Endodermal cell (in vitro differentiated cells): ENCODE measurements around the gene WBP4. TPM values are rescaled to one million over a fixed set of nuclear protein-coding genes. Genes with fewer than 3 reads are reported as not detected.

Experiments
- DNase-seq: peaks from one replicate; pipeline ENCODE4 v3.0.0-alpha.2; 2017
- H3K27ac ChIP-seq: 2 replicates; pipeline ENCODE4 v1.5.1; 2013; ENCODE audit warnings: mild to moderate bottlenecking, low read depth, low read length, moderate library complexity
- H3K27me3 ChIP-seq: 2 replicates; pipeline ENCODE4 v1.6.1; 2013; ENCODE audit warnings: mild to moderate bottlenecking, low read length, moderate library complexity; ENCODE audit not compliant: insufficient read depth, control insufficient read depth, poor library complexity, severe bottlenecking
- H3K36me3 ChIP-seq: 2 replicates; pipeline ENCODE4 v1.7.0; 2013; ENCODE audit warnings: mild to moderate bottlenecking, low read length, moderate library complexity; ENCODE audit not compliant: control insufficient read depth, insufficient read depth
- H3K4me1 ChIP-seq: one replicate; pipeline ENCODE4 v1.7.0; 2013; ENCODE audit warnings: low read length; ENCODE audit not compliant: control insufficient read depth, insufficient read depth
- H3K4me3 ChIP-seq: 2 replicates; pipeline ENCODE4 v1.5.1; 2013; ENCODE audit warnings: mild to moderate bottlenecking, low read length, moderate library complexity
- H3K9ac ChIP-seq: 2 replicates; pipeline ENCODE4 v1.6.1; 2013; ENCODE audit warnings: mild to moderate bottlenecking, low read length, moderate library complexity; ENCODE audit not compliant: poor library complexity, severe bottlenecking; ENCODE audit errors: extremely low read depth
- H3K9me3 ChIP-seq: 2 replicates; pipeline ENCODE4 v1.6.1; 2013; ENCODE audit warnings: mild to moderate bottlenecking, low read length, moderate library complexity; ENCODE audit not compliant: control insufficient read depth
- H3K27ac Mint-ChIP-seq: 2 replicates; pipeline ENCODE4 v1.8.0; 2020; ENCODE audit warnings: mixed read lengths
- H3K27me3 Mint-ChIP-seq: 2 replicates; pipeline ENCODE4 v1.8.0; 2021; ENCODE audit warnings: mild to moderate bottlenecking, mixed read lengths; ENCODE audit not compliant: insufficient read depth
- H3K36me3 Mint-ChIP-seq: 2 replicates; pipeline ENCODE4 v1.8.0; 2020; ENCODE audit warnings: low read depth, mixed read lengths
- H3K4me1 Mint-ChIP-seq: 2 replicates; pipeline ENCODE4 v1.8.0; 2020; ENCODE audit warnings: mixed read lengths
- H3K4me3 Mint-ChIP-seq: 2 replicates; pipeline ENCODE4 v1.8.0; 2020; ENCODE audit warnings: mild to moderate bottlenecking, moderate library complexity, mixed read lengths
- H3K9me3 Mint-ChIP-seq: 2 replicates; pipeline ENCODE4 v1.8.0; 2020; ENCODE audit warnings: mild to moderate bottlenecking, mixed read lengths
- WGBS, 2 experiments: methylation state at CpG; one replicate each; pipeline versions ENCODE4 v1.1.5 to v1.1.7; 2013; ENCODE audit warnings: missing lambda C conversion rate in 2 of 2, mixed read lengths in 1 of 2; ENCODE audit not compliant: insufficient coverage in 1 of 2, insufficient read length in 1 of 2; 5-methylcytosine and 5-hydroxymethylcytosine counted together
- total RNA-seq, 2 donors: library from RNA; stranded (reverse); fragmentation: NEBNext Ultra II Directional in 1 of 2; extraction: Animal tissue kit (Norgen Biotek cat#: 25700) in 1 of 2; gene quantifications; 2 replicates in 1 of 2; 3 replicates in 1 of 2; pipeline ENCODE4 v1.2.1, GENCODE V29; 2021
- TF ChIP-seq, protein P1 (sequence below): fragments of 200-600 bp; sonication (generic); conservative IDR thresholded peaks from 2 replicates; pipeline ENCODE4 v1.5.0; 2021; ENCODE audit warnings: antibody characterized with exemption, mild to moderate bottlenecking

Gene WBP4
- total RNA-seq, 2 donors from 2014 or later = 8.9 to 15.2 TPM

DNA sequence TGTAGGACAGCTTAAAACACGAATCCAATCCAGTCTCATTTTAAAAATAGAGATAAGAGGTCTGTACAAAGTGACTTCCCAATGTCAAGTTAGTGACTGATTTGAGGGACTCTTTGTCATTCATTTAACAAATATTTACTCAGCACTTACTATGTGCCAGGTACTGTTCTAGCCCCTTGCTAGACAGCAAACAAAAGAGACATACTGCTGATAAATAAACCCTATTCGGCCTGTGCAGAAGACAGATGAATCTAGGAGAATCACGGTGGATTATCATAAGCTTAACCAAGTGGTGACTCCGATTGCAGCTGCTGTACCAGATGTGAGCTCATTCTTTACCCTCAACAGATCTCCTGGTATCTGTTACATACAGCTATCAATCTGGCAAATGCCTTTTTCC, 35.8 kb upstream of the WBP4 start:
- peaks cover 14% of the 10 kb centered on the region for H3K36me3 Mint-ChIP-seq
- no peaks in the 10 kb centered on the region for H3K27me3 ChIP-seq
- H3K27ac ChIP-seq = no peak overlapping the region
- no peak overlapping the region for H3K9ac ChIP-seq
- no peak overlapping the region for H3K4me3 Mint-ChIP-seq
- no peaks in the 10 kb centered on the region for H3K27me3 Mint-ChIP-seq
- 89 to 94% methylated on average over 4 of the region's 4 CpGs for WGBS, 2 experiments
- no peak overlapping the region for H3K4me3 ChIP-seq
- H3K9me3 Mint-ChIP-seq = no peaks in the 10 kb centered on the region
- no peaks in the 10 kb centered on the region for H3K36me3 ChIP-seq
- peaks cover 35% of the 10 kb centered on the region for H3K4me1 Mint-ChIP-seq
- no peak overlapping the region for H3K27ac Mint-ChIP-seq
- TF ChIP-seq, protein P1, sequence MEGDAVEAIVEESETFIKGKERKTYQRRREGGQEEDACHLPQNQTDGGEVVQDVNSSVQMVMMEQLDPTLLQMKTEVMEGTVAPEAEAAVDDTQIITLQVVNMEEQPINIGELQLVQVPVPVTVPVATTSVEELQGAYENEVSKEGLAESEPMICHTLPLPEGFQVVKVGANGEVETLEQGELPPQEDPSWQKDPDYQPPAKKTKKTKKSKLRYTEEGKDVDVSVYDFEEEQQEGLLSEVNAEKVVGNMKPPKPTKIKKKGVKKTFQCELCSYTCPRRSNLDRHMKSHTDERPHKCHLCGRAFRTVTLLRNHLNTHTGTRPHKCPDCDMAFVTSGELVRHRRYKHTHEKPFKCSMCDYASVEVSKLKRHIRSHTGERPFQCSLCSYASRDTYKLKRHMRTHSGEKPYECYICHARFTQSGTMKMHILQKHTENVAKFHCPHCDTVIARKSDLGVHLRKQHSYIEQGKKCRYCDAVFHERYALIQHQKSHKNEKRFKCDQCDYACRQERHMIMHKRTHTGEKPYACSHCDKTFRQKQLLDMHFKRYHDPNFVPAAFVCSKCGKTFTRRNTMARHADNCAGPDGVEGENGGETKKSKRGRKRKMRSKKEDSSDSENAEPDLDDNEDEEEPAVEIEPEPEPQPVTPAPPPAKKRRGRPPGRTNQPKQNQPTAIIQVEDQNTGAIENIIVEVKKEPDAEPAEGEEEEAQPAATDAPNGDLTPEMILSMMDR = no peak
- peaks cover 6% of the 10 kb centered on the region for H3K4me1 ChIP-seq
- H3K9me3 ChIP-seq = no peaks in the 10 kb centered on the region
- no peak for DNase-seq

DNA sequence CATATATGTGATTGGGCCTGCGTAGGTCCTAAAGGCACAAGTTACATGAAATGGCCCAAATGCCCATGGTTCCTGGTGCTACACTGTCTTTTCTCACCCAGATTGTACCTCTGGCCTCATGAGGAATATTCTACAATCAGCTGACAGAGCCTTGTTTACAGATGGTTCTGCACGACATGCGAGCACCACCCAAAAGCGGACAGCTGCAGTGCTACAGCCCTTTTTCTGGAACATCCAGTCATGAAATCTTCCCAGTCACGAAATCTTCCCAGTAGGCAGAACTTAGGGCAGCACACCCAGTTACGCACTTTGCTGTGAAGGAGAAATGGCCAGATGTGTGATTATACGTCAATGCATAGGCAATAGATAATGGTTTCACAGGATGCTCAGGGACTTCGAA, 34.5 kb upstream of the WBP4 start:
- Mint-ChIP-seq H3K9me3 (no peaks in the 10 kb centered on the region), H3K36me3 (peaks cover 14% of the 10 kb centered on the region), H3K4me1 (peaks cover 24% of the 10 kb centered on the region), H3K27ac (no peak overlapping the region), H3K4me3 (no peak overlapping the region), H3K27me3 (no peaks in the 10 kb centered on the region)
- H3K9me3 ChIP-seq = no peaks in the 10 kb centered on the region
- 94 to 95% methylated on average over 8 of the region's 8 CpGs for WGBS, 2 experiments
- no peaks in the 10 kb centered on the region for H3K4me1 ChIP-seq
- TF ChIP-seq, protein P1 = no peak
- H3K27ac ChIP-seq = no peak overlapping the region
- no peak overlapping the region for H3K4me3 ChIP-seq
- no peak overlapping the region for H3K9ac ChIP-seq
- no peaks in the 10 kb centered on the region for H3K36me3 ChIP-seq
- no peak for DNase-seq
- no peaks in the 10 kb centered on the region for H3K27me3 ChIP-seq

DNA sequence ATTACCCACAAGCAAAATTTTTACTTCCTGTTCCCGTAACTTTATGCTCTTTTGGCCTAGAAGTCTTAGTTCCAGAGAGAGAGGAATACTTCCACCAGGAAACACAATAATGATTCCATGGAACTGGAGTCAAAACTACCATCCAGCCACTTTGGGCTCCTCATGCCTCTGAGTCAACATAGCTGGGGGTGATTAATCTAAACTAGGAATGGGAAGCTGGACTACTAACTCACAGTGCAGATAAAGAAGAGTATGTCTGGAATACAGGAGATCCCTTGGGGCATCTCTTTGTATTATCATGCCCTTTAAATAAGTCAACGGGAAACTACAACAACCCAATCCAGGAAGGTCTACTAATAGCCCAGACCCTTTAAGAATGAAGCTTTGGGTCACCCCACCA, 33.3 kb upstream of the WBP4 start:
- no peaks in the 10 kb centered on the region for H3K27me3 ChIP-seq
- no peak overlapping the region for H3K4me3 Mint-ChIP-seq
- no peak for DNase-seq
- no peaks in the 10 kb centered on the region for H3K36me3 ChIP-seq
- H3K4me3 ChIP-seq = no peak overlapping the region
- no peaks in the 10 kb centered on the region for H3K9me3 Mint-ChIP-seq
- peaks cover 23% of the 10 kb centered on the region for H3K4me1 Mint-ChIP-seq
- 94% methylated on average over 2 of the region's 2 CpGs; no CpG with 5 or more reads in 1 of the 2 experiments for WGBS, 2 experiments
- peaks cover 11% of the 10 kb centered on the region for H3K36me3 Mint-ChIP-seq
- H3K4me1 ChIP-seq = no peaks in the 10 kb centered on the region
- H3K27ac ChIP-seq = no peak overlapping the region
- H3K9ac ChIP-seq = no peak overlapping the region
- TF ChIP-seq, protein P1 = no peak
- H3K9me3 ChIP-seq = no peaks in the 10 kb centered on the region
- no peaks in the 10 kb centered on the region for H3K27me3 Mint-ChIP-seq
- no peak overlapping the region for H3K27ac Mint-ChIP-seq
